ENCODE results near the gene TACR1. TPM values are rescaled to one million over a fixed set of nuclear protein-coding genes. Genes with fewer than 3 reads are reported as not detected.
A peak's percentile ranks its signal among the peaks of the same experiment; 100 is the strongest.

TACR1 gene
- polyA plus RNA-seq, 2 donors, result 0.35 to 0.72 TPM

- peak overlapping the region; percentile 11 to 12 for H3K4me3 ChIP-seq (ENCODE audit: low read depth in 1 of 2, low read length in 2 of 2)
- no peak overlapping the region for H3K27ac ChIP-seq (ENCODE audit: low read depth in 2 of 2, low read length in 1 of 2)
- no peaks in the 10 kb centered on the region for H3K9me3 ChIP-seq (ENCODE audit: control insufficient read depth in 2 of 2, insufficient read depth in 1 of 2, low read depth in 1 of 2, low read length in 1 of 2)
- H3K36me3 ChIP-seq (ENCODE audit: control insufficient read depth in 2 of 2, insufficient read depth in 2 of 2, low read length in 1 of 2), result no peaks in the 10 kb centered on the region
- H3K27me3 ChIP-seq (ENCODE audit: control insufficient read depth in 1 of 2, insufficient read depth in 2 of 2, low read length in 2 of 2), result peaks cover 0 to 7% of the 10 kb centered on the region in 2 donors
- peaks cover 6 to 13% of the 10 kb centered on the region in 2 donors for H3K4me1 ChIP-seq (ENCODE audit: control insufficient read depth in 2 of 2, insufficient read depth in 2 of 2, low read length in 1 of 2)
- 1% methylated on average over 52 to 57 of the region's 57 CpGs for WGBS, 2 donors
Measured at GRCh38 chr2:75200140-75201096, 1.1 kb upstream of the TACR1 start.

GRCh38 chr2:75195076-75195691 is 4.1 kb downstream of the TACR1 start:
- Histone ChIP-seq H3K27me3 (ENCODE audit: control insufficient read depth in 1 of 2, insufficient read depth in 2 of 2, low read length in 2 of 2) (peaks cover 0 to 7% of the 10 kb centered on the region in 2 donors), H3K27ac (ENCODE audit: low read depth in 2 of 2, low read length in 1 of 2) (no peak overlapping the region), H3K4me1 (ENCODE audit: control insufficient read depth in 2 of 2, insufficient read depth in 2 of 2, low read length in 1 of 2) (peaks cover 6 to 8% of the 10 kb centered on the region in 2 donors), H3K4me3 (ENCODE audit: low read depth in 1 of 2, low read length in 2 of 2) (no peak overlapping the region), H3K36me3 (ENCODE audit: control insufficient read depth in 2 of 2, insufficient read depth in 2 of 2, low read length in 1 of 2) (no peaks in the 10 kb centered on the region), H3K9me3 (ENCODE audit: control insufficient read depth in 2 of 2, insufficient read depth in 1 of 2, low read depth in 1 of 2, low read length in 1 of 2) (no peaks in the 10 kb centered on the region)
- WGBS, 2 donors, result 92% methylated on average over 1 of the region's 1 CpG

- H3K27me3 ChIP-seq (ENCODE audit: control insufficient read depth in 1 of 2, insufficient read depth in 2 of 2, low read length in 2 of 2), result peaks cover 0 to 7% of the 10 kb centered on the region in 2 donors
- H3K9me3 ChIP-seq (ENCODE audit: control insufficient read depth in 2 of 2, insufficient read depth in 1 of 2, low read depth in 1 of 2, low read length in 1 of 2), result no peaks in the 10 kb centered on the region
- no peaks in the 10 kb centered on the region for H3K36me3 ChIP-seq (ENCODE audit: control insufficient read depth in 2 of 2, insufficient read depth in 2 of 2, low read length in 1 of 2)
- WGBS, 2 donors, result 72 to 79% methylated on average over 4 of the region's 4 CpGs
- H3K27ac ChIP-seq (ENCODE audit: low read depth in 2 of 2, low read length in 1 of 2), result no peak overlapping the region
- no peak overlapping the region for H3K4me3 ChIP-seq (ENCODE audit: low read depth in 1 of 2, low read length in 2 of 2)
- H3K4me1 ChIP-seq (ENCODE audit: control insufficient read depth in 2 of 2, insufficient read depth in 2 of 2, low read length in 1 of 2), result peaks cover 0 to 2% of the 10 kb centered on the region in 2 donors
Measured at GRCh38 chr2:75194184-75194868, 5.0 kb downstream of the TACR1 start.

DNA sequence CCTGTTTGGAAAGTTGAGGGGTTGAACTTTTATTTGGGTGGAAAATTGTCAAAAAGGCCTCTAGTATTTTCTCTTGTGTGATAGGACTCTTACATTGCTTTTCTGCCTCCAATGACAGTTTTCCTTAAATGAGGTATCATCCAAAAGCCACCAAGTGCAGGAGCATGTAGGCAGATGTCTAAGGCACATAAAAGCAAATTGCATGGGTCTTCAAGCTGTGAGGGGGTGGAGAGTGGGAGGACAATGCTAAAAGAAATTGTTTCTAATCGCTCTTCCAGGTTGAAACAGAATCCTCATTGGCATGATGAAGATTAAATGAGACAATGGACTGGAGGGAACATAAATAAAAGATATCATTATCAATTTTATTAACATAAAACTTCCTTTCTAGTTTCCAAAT is 6.8 kb downstream of the TACR1 start:
- H3K36me3 ChIP-seq (ENCODE audit: control insufficient read depth in 2 of 2, insufficient read depth in 2 of 2, low read length in 1 of 2), result no peaks in the 10 kb centered on the region
- H3K27me3 ChIP-seq (ENCODE audit: control insufficient read depth in 1 of 2, insufficient read depth in 2 of 2, low read length in 2 of 2), result no peaks in the 10 kb centered on the region
- 90 to 100% methylated on average over 1 of the region's 1 CpG for WGBS, 2 donors
- H3K4me1 ChIP-seq (ENCODE audit: control insufficient read depth in 2 of 2, insufficient read depth in 2 of 2, low read length in 1 of 2), result no peaks in the 10 kb centered on the region
- no peaks in the 10 kb centered on the region for H3K9me3 ChIP-seq (ENCODE audit: control insufficient read depth in 2 of 2, insufficient read depth in 1 of 2, low read depth in 1 of 2, low read length in 1 of 2)
- H3K4me3 ChIP-seq (ENCODE audit: low read depth in 1 of 2, low read length in 2 of 2), result no peak overlapping the region
- no peak overlapping the region for H3K27ac ChIP-seq (ENCODE audit: low read depth in 2 of 2, low read length in 1 of 2)

GRCh38 chr2:75190271-75190990 is 8.9 kb downstream of the TACR1 start:
- Histone ChIP-seq H3K4me3 (ENCODE audit: low read depth in 1 of 2, low read length in 2 of 2) (no peak overlapping the region), H3K9me3 (ENCODE audit: control insufficient read depth in 2 of 2, insufficient read depth in 1 of 2, low read depth in 1 of 2, low read length in 1 of 2) (no peaks in the 10 kb centered on the region), H3K27me3 (ENCODE audit: control insufficient read depth in 1 of 2, insufficient read depth in 2 of 2, low read length in 2 of 2) (no peaks in the 10 kb centered on the region), H3K36me3 (ENCODE audit: control insufficient read depth in 2 of 2, insufficient read depth in 2 of 2, low read length in 1 of 2) (no peaks in the 10 kb centered on the region), H3K4me1 (ENCODE audit: control insufficient read depth in 2 of 2, insufficient read depth in 2 of 2, low read length in 1 of 2) (no peaks in the 10 kb centered on the region), H3K27ac (ENCODE audit: low read depth in 2 of 2, low read length in 1 of 2) (no peak overlapping the region)
- 73 to 87% methylated on average over 3 of the region's 3 CpGs for WGBS, 2 donors

DNA sequence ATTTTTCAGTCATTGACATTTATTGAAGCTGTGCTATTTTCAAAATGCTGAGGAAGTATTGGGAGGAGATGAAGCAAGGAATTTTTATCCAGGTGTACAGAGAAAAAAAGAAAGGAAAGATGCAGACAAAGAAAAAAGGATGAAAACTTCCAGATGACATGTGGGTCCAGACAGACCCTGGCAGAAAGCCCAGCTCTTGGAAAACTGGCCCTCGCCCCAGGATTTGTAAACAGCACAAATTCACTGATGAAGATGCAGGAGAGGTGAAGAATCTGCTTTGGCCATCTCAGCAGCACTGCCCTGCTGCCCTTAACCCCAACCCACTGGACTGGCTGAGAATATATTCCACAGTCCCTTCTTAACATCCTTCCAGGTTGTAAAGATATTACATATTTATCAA is 12.5 kb downstream of the TACR1 start:
- H3K4me1 ChIP-seq (ENCODE audit: control insufficient read depth in 2 of 2, insufficient read depth in 2 of 2, low read length in 1 of 2), result no peaks in the 10 kb centered on the region
- no peak overlapping the region for H3K4me3 ChIP-seq (ENCODE audit: low read depth in 1 of 2, low read length in 2 of 2)
- H3K27me3 ChIP-seq (ENCODE audit: control insufficient read depth in 1 of 2, insufficient read depth in 2 of 2, low read length in 2 of 2), result no peaks in the 10 kb centered on the region
- no peaks in the 10 kb centered on the region for H3K9me3 ChIP-seq (ENCODE audit: control insufficient read depth in 2 of 2, insufficient read depth in 1 of 2, low read depth in 1 of 2, low read length in 1 of 2)
- H3K36me3 ChIP-seq (ENCODE audit: control insufficient read depth in 2 of 2, insufficient read depth in 2 of 2, low read length in 1 of 2), result no peaks in the 10 kb centered on the region
- no peak overlapping the region for H3K27ac ChIP-seq (ENCODE audit: low read depth in 2 of 2, low read length in 1 of 2)
- 20 to 42% methylated on average over 1 of the region's 1 CpG for WGBS, 2 donors

- WGBS, 2 donors, result 78 to 80% methylated on average over 3 of the region's 3 CpGs
- Histone ChIP-seq H3K4me1 (ENCODE audit: control insufficient read depth in 2 of 2, insufficient read depth in 2 of 2, low read length in 1 of 2) (no peaks in the 10 kb centered on the region), H3K27me3 (ENCODE audit: control insufficient read depth in 1 of 2, insufficient read depth in 2 of 2, low read length in 2 of 2) (no peaks in the 10 kb centered on the region), H3K36me3 (ENCODE audit: control insufficient read depth in 2 of 2, insufficient read depth in 2 of 2, low read length in 1 of 2) (no peaks in the 10 kb centered on the region), H3K4me3 (ENCODE audit: low read depth in 1 of 2, low read length in 2 of 2) (no peak overlapping the region), H3K9me3 (ENCODE audit: control insufficient read depth in 2 of 2, insufficient read depth in 1 of 2, low read depth in 1 of 2, low read length in 1 of 2) (no peaks in the 10 kb centered on the region), H3K27ac (ENCODE audit: low read depth in 2 of 2, low read length in 1 of 2) (no peak overlapping the region)
Measured at GRCh38 chr2:75182606-75183005, 16.7 kb downstream of the TACR1 start.

DNA sequence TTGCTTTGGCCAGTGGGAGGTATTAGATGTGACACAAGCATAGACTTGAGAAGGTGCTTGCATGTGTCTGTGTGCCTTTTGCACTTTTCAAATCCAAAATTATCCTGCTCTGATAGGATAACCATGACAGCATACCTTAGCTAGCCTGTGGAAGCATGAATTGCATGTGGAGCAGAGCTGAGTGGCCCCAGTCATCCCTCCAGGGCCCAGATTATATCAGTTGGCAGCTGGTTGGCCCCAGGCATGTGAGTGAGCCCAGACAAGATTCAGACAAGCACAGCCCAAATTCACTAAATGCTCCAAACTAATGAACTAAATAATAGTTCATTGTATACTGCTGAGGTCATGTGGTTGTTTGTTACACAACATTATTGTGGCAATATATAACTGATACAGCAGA is 18.8 kb downstream of the TACR1 start:
- Histone ChIP-seq H3K4me3 (ENCODE audit: low read depth in 1 of 2, low read length in 2 of 2) (no peak overlapping the region), H3K36me3 (ENCODE audit: control insufficient read depth in 2 of 2, insufficient read depth in 2 of 2, low read length in 1 of 2) (no peaks in the 10 kb centered on the region), H3K27me3 (ENCODE audit: control insufficient read depth in 1 of 2, insufficient read depth in 2 of 2, low read length in 2 of 2) (no peaks in the 10 kb centered on the region), H3K9me3 (ENCODE audit: control insufficient read depth in 2 of 2, insufficient read depth in 1 of 2, low read depth in 1 of 2, low read length in 1 of 2) (no peaks in the 10 kb centered on the region), H3K4me1 (ENCODE audit: control insufficient read depth in 2 of 2, insufficient read depth in 2 of 2, low read length in 1 of 2) (no peaks in the 10 kb centered on the region), H3K27ac (ENCODE audit: low read depth in 2 of 2, low read length in 1 of 2) (no peak overlapping the region)

GRCh38 chr2:75177427-75177826 is 21.9 kb downstream of the TACR1 start:
- H3K4me3 ChIP-seq (ENCODE audit: low read depth in 1 of 2, low read length in 2 of 2), result no peak overlapping the region
- H3K36me3 ChIP-seq (ENCODE audit: control insufficient read depth in 2 of 2, insufficient read depth in 2 of 2, low read length in 1 of 2), result no peaks in the 10 kb centered on the region
- H3K9me3 ChIP-seq (ENCODE audit: control insufficient read depth in 2 of 2, insufficient read depth in 1 of 2, low read depth in 1 of 2, low read length in 1 of 2), result no peaks in the 10 kb centered on the region
- H3K27ac ChIP-seq (ENCODE audit: low read depth in 2 of 2, low read length in 1 of 2), result no peak overlapping the region
- H3K27me3 ChIP-seq (ENCODE audit: control insufficient read depth in 1 of 2, insufficient read depth in 2 of 2, low read length in 2 of 2), result no peaks in the 10 kb centered on the region
- 66 to 72% methylated on average over 2 of the region's 2 CpGs for WGBS, 2 donors
- no peaks in the 10 kb centered on the region for H3K4me1 ChIP-seq (ENCODE audit: control insufficient read depth in 2 of 2, insufficient read depth in 2 of 2, low read length in 1 of 2)
